Measurements from ENCODE around the gene GOLGA6C.
"Not testable (repeated sequence)": the region's sequence is repeated elsewhere in the genome, so short reads cannot be mapped to it uniquely, and the experiment has no call there.

Gene GOLGA6C

DNA sequence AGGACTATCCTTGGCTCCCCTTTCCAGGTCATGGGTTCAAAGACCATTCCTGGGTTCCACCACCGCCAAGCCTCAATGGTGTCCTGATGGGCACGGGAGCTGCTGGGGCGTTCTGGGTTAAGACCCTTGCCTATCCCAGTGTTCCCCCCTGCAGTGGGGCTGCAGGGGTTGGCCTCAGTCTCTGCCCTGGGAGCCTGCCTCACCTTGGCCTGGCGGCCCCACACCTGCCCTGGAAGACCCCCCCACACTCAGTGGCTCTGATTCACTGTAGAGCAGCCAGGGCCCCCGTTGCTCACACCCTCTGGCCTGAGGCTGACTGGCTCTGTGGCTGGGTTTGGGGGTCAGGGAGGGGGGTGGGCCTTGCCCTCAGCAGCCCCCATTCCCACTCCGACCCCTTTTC, 34.4 kb upstream of the GOLGA6C start:
- DNase-seq, result no peak
- no peaks in the 10 kb centered on the region for H3K9me3 ChIP-seq (ENCODE audit: severe bottlenecking)
- H3K27ac ChIP-seq, result no peak overlapping the region
- TF ChIP-seq CTCF (IDR thresholded peaks at IDR 0.05; ENCODE audit: low read depth, low read length), result no peak
- no peaks in the 10 kb centered on the region for H3K27me3 ChIP-seq (ENCODE audit: insufficient read depth, low read depth, severe bottlenecking)
- no peak overlapping the region for H3K4me3 ChIP-seq (ENCODE audit: low read depth, low read length)
- no peaks in the 10 kb centered on the region for H3K36me3 ChIP-seq

GRCh38 chr15:75224281-75224680, 33.9 kb upstream of the GOLGA6C start:
- Histone ChIP-seq H3K36me3 (no peaks in the 10 kb centered on the region), H3K9me3 (ENCODE audit: severe bottlenecking) (no peaks in the 10 kb centered on the region), H3K27me3 (ENCODE audit: insufficient read depth, low read depth, severe bottlenecking) (no peaks in the 10 kb centered on the region), H3K4me3 (ENCODE audit: low read depth, low read length) (no peak overlapping the region), H3K27ac (no peak overlapping the region)
- TF ChIP-seq CTCF (IDR thresholded peaks at IDR 0.05; ENCODE audit: low read depth, low read length), result no peak
- DNase-seq, result no peak

GRCh38 chr15:75225102-75225836, 32.9 kb upstream of the GOLGA6C start:
- H3K4me3 ChIP-seq (ENCODE audit: low read depth, low read length); H3K27ac ChIP-seq; H3K9me3 ChIP-seq (ENCODE audit: severe bottlenecking); H3K27me3 ChIP-seq (ENCODE audit: insufficient read depth, low read depth, severe bottlenecking); DNase-seq; H3K36me3 ChIP-seq: not testable (repeated sequence)

- Histone ChIP-seq H3K4me3 (ENCODE audit: low read depth, low read length) (no peak overlapping the region), H3K27ac (no peak overlapping the region), H3K36me3 (no peaks in the 10 kb centered on the region), H3K27me3 (ENCODE audit: insufficient read depth, low read depth, severe bottlenecking) (no peaks in the 10 kb centered on the region), H3K9me3 (ENCODE audit: severe bottlenecking) (no peaks in the 10 kb centered on the region)
- TF ChIP-seq CTCF (IDR thresholded peaks at IDR 0.05; ENCODE audit: low read depth, low read length), result no peak
- no peak for DNase-seq
Measured at GRCh38 chr15:75225951-75226732, 32.0 kb upstream of the GOLGA6C start.

DNA sequence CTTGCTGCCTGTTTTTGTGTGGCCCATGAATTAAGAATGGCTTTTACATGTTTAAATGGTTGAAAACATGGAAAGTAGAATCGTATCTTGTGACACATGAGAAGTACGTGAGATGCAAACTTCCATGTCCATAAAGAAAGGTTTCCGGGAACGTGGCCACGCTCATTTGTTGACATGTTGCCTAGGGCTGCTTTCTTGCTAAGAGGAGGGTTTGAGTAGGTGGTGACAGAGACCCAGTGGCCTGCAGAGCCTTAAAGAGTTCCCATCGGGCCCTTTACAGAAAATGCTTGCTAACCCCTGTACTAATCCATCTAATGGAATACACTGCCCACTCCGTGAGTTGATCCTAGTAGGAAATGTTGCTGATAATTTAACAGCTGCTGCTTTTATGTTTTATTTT, 31.0 kb upstream of the GOLGA6C start:
- H3K27ac ChIP-seq; H3K27me3 ChIP-seq (ENCODE audit: insufficient read depth, low read depth, severe bottlenecking); H3K4me3 ChIP-seq (ENCODE audit: low read depth, low read length); H3K36me3 ChIP-seq; DNase-seq; H3K9me3 ChIP-seq (ENCODE audit: severe bottlenecking): not testable (repeated sequence)

- no peaks in the 10 kb centered on the region for H3K27me3 ChIP-seq (ENCODE audit: insufficient read depth, low read depth, severe bottlenecking)
- DNase-seq, result no peak
- TF ChIP-seq CTCF (IDR thresholded peaks at IDR 0.05; ENCODE audit: low read depth, low read length), result no peak
- H3K4me3 ChIP-seq (ENCODE audit: low read depth, low read length), result no peak overlapping the region
- H3K9me3 ChIP-seq (ENCODE audit: severe bottlenecking), result no peaks in the 10 kb centered on the region
- no peaks in the 10 kb centered on the region for H3K36me3 ChIP-seq
- H3K27ac ChIP-seq, result no peak overlapping the region
Measured at GRCh38 chr15:75227663-75228280, 30.4 kb upstream of the GOLGA6C start.
